Heart left ventricle (tissue), 13 donors: ENCODE data around the gene KLHL13.

ENCODE experiments used
- CTCF ChIP-seq, 12 donors: fragments of 200-600 bp; sonication (generic) in 4 of 12; IDR thresholded peaks; one replicate each; pipeline versions ENCODE4 v1.5.0 to v1.8.0; 2018 to 2022; ENCODE audit warnings: antibody characterized with exemption in 12 of 12, mild to moderate bottlenecking in 5 of 12
- POLR2A ChIP-seq, 2 donors: fragments of 450-650 bp; IDR thresholded peaks; one replicate each; pipeline ENCODE4 v1.6.1; 2017; ENCODE audit warnings: antibody characterized with exemption in 2 of 2, mild to moderate bottlenecking in 2 of 2, moderate library complexity in 2 of 2
- donor health status: ischemic (EF 13 %, LVEDD 7.1; RV severe dilation, severe dysfunction).
- donor health status: DM: no; HTN: yes; CAD: no.
- donor health status: DM: no; HTN: no; CAD: no.
- donor health status: ischemic (EF 25% LVEDD 6.9; RV normal size, moderate dysfunction).
- donor health status: ischemic (EF 25% LVEDD 5.7; RV mildly dilated, moderate dysfunction).
- donor health status: ischemic (EF 35%, LVEDD 5.7; RV mildly dilated, moderate dysfunction).
- donor health status: nonischemic (EF 11% LVEDD 7.7; RV severe dilation, severe dysfunction).
- donor health status: DM: yes; HTN: yes; CAD: no.
- donor health status: PGD.
- donor health status: ischemic (EF 29% LVEDD 5.4; RV normal size, mild dysfunction).
- donor health status: nonischemic (EF 23%, LVEDD 6.1; RV moderate dilation, normal function).

- TF ChIP-seq CTCF (IDR thresholded peaks at IDR 0.05) (no peak), POLR2A (IDR thresholded peaks at IDR 0.05) (no peak)
Measured at GRCh38 chrX:117990438-117990837, 126.2 kb downstream of the KLHL13 start.
